WTC11 (cell line): ENCODE data around the gene ITIH5. TPM values are rescaled to one million over a fixed set of nuclear protein-coding genes. Genes with fewer than 3 reads are reported as not detected.

Source experiments
- ATAC-seq: fragments of 200-7000 bp; cut with Tn5 transposase; 2 replicates; pipeline ENCODE4 v1.10.0; 2021; ENCODE audit warnings: mild to moderate bottlenecking, moderate library complexity
- CTCF ChIA-PET: fragments of 300-600 bp; sonication (Branson Sonifier 250); formaldehyde crosslinking; loops from one replicate; lab custom pipeline; 2021; ENCODE audit warnings: antibody characterized with exemption; lab: Charles Lee
- POLR2A ChIA-PET: fragments of 350-600 bp; sonication (Branson Sonifier 250); formaldehyde crosslinking; loops from one replicate; lab custom pipeline; 2021; ENCODE audit warnings: antibody characterized with exemption; lab: Charles Lee
- DNase-seq: peaks from one replicate; pipeline ENCODE4 v3.0.0; 2021; ENCODE audit warnings: low spot score
- H3K27ac Mint-ChIP-seq: 2 replicates; pipeline ENCODE4 v1.8.0; 2021; ENCODE audit warnings: mixed read lengths
- H3K27me3 Mint-ChIP-seq: 2 replicates; pipeline ENCODE4 v1.8.0; 2021; ENCODE audit warnings: low read depth, mild to moderate bottlenecking, moderate library complexity, mixed read lengths
- H3K36me3 Mint-ChIP-seq: 2 replicates; pipeline ENCODE4 v1.8.0; 2021; ENCODE audit warnings: mixed read lengths
- H3K4me1 Mint-ChIP-seq: 2 replicates; pipeline ENCODE4 v1.8.0; 2022; ENCODE audit warnings: mixed read lengths
- H3K4me3 Mint-ChIP-seq: 2 replicates; pipeline ENCODE4 v1.8.0; 2021; ENCODE audit warnings: mild to moderate bottlenecking, moderate library complexity, mixed read lengths
- H3K9me3 Mint-ChIP-seq: 2 replicates; pipeline ENCODE4 v1.8.0; 2021; ENCODE audit warnings: mixed read lengths
- EMX1 ChIP-seq: fragments of 250-450 bp; sonication (Bioruptor Pico); IDR thresholded peaks from 2 replicates; pipeline ENCODE4 v1.8.0; 2021; ENCODE audit warnings: mild to moderate bottlenecking
- FOXJ3 ChIP-seq: sonication (generic); formaldehyde crosslinking; IDR thresholded peaks from 2 replicates; pipeline ENCODE4 v1.9.0; 2021; ENCODE audit warnings: missing genetic modification reagents, mild to moderate bottlenecking, borderline replicate concordance
- FOXP1 ChIP-seq: sonication (generic); formaldehyde crosslinking; IDR thresholded peaks from 2 replicates; pipeline ENCODE4 v1.8.0; 2022; ENCODE audit warnings: missing genetic modification reagents, mild to moderate bottlenecking, moderate library complexity, borderline replicate concordance
- GABPB1 ChIP-seq: sonication (generic); formaldehyde crosslinking; IDR thresholded peaks from 2 replicates; pipeline ENCODE4 v1.8.1; 2023; ENCODE audit warnings: mild to moderate bottlenecking, missing genetic modification reagents
- GTF2I ChIP-seq: fragments of 250-450 bp; sonication (Bioruptor Pico); conservative IDR thresholded peaks from 2 replicates; pipeline ENCODE4 v1.4.0; 2021; ENCODE audit warnings: mild to moderate bottlenecking
- IRF2 ChIP-seq: sonication (generic); formaldehyde crosslinking; IDR thresholded peaks from 2 replicates; pipeline ENCODE4 v1.8.0; 2022; ENCODE audit warnings: low read depth, missing genetic modification reagents, borderline replicate concordance
- JAZF1 ChIP-seq: fragments of 250-450 bp; sonication (Bioruptor Pico); IDR thresholded peaks from 2 replicates; pipeline ENCODE4 v1.9.0; 2021; ENCODE audit warnings: moderate library complexity, mild to moderate bottlenecking, inconsistent platforms
- JUN ChIP-seq: sonication (generic); formaldehyde crosslinking; IDR thresholded peaks from 2 replicates; pipeline ENCODE4 v1.8.0; 2023; ENCODE audit warnings: mild to moderate bottlenecking, missing genetic modification reagents
- NFATC4 ChIP-seq: fragments of 250-450 bp; sonication (Bioruptor Pico); IDR thresholded peaks from 2 replicates; pipeline ENCODE4 v1.9.0; 2021; ENCODE audit warnings: mild to moderate bottlenecking
- NFYB ChIP-seq: sonication (generic); formaldehyde crosslinking; conservative IDR thresholded peaks from 2 replicates; pipeline ENCODE4 v1.8.0; 2022; ENCODE audit warnings: low read depth, missing genetic modification reagents
- SMAD3 ChIP-seq: sonication (generic); formaldehyde crosslinking; IDR thresholded peaks from 2 replicates; pipeline ENCODE4 v1.8.0; 2022; ENCODE audit warnings: missing genetic modification reagents, mild to moderate bottlenecking, borderline replicate concordance
- TEAD4 ChIP-seq: sonication (generic); formaldehyde crosslinking; IDR thresholded peaks from 2 replicates; pipeline ENCODE4 v1.8.0; 2022; ENCODE audit warnings: mild to moderate bottlenecking, missing genetic modification reagents
- ZNF396 ChIP-seq: fragments of 250-450 bp; sonication (Bioruptor Pico); IDR thresholded peaks from 2 replicates; pipeline ENCODE4 v1.8.0; 2021; ENCODE audit warnings: mild to moderate bottlenecking, moderate library complexity, borderline replicate concordance
- total RNA-seq: library from RNA; stranded (reverse); gene quantifications from 3 replicates; pipeline ENCODE4 v1.2.3, GENCODE V29; 2021
- TF ChIP-seq, protein P1 (sequence below): sonication (generic); formaldehyde crosslinking; IDR thresholded peaks from 2 replicates; pipeline ENCODE4 v1.8.0; 2022; ENCODE audit warnings: mild to moderate bottlenecking, missing genetic modification reagents
- TF ChIP-seq, protein P2 (sequence below): sonication (generic); formaldehyde crosslinking; IDR thresholded peaks from 2 replicates; pipeline ENCODE4 v1.8.1; 2022; ENCODE audit warnings: missing genetic modification reagents, borderline replicate concordance
- TF ChIP-seq, protein P3 (sequence below): fragments of 250-450 bp; sonication (Bioruptor Pico); IDR thresholded peaks from 2 replicates; pipeline ENCODE4 v2.1.2; 2022; ENCODE audit warnings: mild to moderate bottlenecking, moderate library complexity
- TF ChIP-seq, protein P4 (sequence below): sonication (generic); formaldehyde crosslinking; IDR thresholded peaks from 2 replicates; pipeline ENCODE4 v1.8.1; 2022; ENCODE audit warnings: mild to moderate bottlenecking, moderate library complexity, missing genetic modification reagents
- TF ChIP-seq, protein P5 (sequence below): fragments of 250-450 bp; sonication (Bioruptor Pico); IDR thresholded peaks from 2 replicates; pipeline ENCODE4 v1.9.0; 2021; ENCODE audit warnings: mild to moderate bottlenecking
- TF ChIP-seq, protein P6 (sequence below): fragments of 250-450 bp; sonication (Bioruptor Pico); IDR thresholded peaks from 2 replicates; pipeline ENCODE4 v1.9.0; 2021; ENCODE audit warnings: mild to moderate bottlenecking
- TF ChIP-seq, protein P7 (sequence below): sonication (generic); formaldehyde crosslinking; IDR thresholded peaks from 2 replicates; pipeline ENCODE4 v1.8.0; 2022; ENCODE audit warnings: mild to moderate bottlenecking, missing genetic modification reagents

Gene ITIH5
- total RNA-seq, 1 experiment from 2014 or later: 3.1 TPM

DNA sequence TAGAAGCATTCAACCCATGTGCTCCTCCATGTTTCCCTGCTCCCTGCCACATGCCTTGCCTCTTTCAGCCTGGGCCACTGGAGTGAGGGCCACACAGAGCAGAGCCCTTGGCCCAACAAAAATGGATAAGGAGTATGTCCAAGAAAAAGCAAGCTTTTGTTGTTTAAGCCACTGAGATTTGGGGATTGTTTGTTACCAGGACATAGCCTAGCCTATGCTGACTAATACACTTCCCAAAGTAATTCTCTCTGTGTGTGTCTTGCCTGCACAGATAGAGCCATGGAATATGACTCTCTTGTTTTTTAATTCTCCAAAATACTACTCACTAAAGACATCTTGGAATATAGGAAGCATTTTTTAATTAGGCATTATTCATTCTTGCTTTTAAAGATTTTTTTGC lies 22.8 kb upstream of the ITIH5 start:
- Mint-ChIP-seq H3K9me3 (peaks cover 59% of the 10 kb centered on the region), H3K4me1 (no peaks in the 10 kb centered on the region), H3K27me3 (no peaks in the 10 kb centered on the region), H3K4me3 (no peak overlapping the region), H3K27ac (no peak overlapping the region), H3K36me3 (peaks cover 36% of the 10 kb centered on the region)
- POLR2A ChIA-PET: no interaction called here
- DNase-seq: no peak
- TF ChIP-seq IRF2 (no peak), FOXJ3 (CRISPR knock-in tag) (no peak), ZNF396 (CRISPR knock-in tag) (no peak), NFATC4 (CRISPR knock-in tag) (no peak), GTF2I (CRISPR knock-in tag) (no peak), FOXP1 (no peak), NFYB (CRISPR knock-in tag) (no peak), GABPB1 (CRISPR knock-in tag) (no peak), JAZF1 (no peak), SMAD3 (CRISPR knock-in tag) (no peak), JUN (CRISPR knock-in tag) (no peak), EMX1 (CRISPR knock-in tag) (no peak), TEAD4 (CRISPR knock-in tag) (no peak)
- TF ChIP-seq, protein P1, sequence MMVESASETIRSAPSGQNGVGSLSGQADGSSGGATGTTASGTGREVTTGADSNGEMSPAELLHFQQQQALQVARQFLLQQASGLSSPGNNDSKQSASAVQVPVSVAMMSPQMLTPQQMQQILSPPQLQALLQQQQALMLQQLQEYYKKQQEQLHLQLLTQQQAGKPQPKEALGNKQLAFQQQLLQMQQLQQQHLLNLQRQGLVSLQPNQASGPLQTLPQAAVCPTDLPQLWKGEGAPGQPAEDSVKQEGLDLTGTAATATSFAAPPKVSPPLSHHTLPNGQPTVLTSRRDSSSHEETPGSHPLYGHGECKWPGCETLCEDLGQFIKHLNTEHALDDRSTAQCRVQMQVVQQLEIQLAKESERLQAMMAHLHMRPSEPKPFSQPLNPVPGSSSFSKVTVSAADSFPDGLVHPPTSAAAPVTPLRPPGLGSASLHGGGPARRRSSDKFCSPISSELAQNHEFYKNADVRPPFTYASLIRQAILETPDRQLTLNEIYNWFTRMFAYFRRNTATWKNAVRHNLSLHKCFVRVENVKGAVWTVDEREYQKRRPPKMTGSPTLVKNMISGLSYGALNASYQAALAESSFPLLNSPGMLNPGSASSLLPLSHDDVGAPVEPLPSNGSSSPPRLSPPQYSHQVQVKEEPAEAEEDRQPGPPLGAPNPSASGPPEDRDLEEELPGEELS: no peak
- TF ChIP-seq, protein P2, sequence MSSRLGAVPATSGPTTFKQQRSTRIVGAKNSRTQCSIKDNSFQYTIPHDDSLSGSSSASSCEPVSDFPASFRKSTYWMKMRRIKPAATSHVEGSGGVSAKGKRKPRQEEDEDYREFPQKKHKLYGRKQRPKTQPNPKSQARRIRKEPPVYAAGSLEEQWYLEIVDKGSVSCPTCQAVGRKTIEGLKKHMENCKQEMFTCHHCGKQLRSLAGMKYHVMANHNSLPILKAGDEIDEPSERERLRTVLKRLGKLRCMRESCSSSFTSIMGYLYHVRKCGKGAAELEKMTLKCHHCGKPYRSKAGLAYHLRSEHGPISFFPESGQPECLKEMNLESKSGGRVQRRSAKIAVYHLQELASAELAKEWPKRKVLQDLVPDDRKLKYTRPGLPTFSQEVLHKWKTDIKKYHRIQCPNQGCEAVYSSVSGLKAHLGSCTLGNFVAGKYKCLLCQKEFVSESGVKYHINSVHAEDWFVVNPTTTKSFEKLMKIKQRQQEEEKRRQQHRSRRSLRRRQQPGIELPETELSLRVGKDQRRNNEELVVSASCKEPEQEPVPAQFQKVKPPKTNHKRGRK: no peak
- TF ChIP-seq, protein P3, sequence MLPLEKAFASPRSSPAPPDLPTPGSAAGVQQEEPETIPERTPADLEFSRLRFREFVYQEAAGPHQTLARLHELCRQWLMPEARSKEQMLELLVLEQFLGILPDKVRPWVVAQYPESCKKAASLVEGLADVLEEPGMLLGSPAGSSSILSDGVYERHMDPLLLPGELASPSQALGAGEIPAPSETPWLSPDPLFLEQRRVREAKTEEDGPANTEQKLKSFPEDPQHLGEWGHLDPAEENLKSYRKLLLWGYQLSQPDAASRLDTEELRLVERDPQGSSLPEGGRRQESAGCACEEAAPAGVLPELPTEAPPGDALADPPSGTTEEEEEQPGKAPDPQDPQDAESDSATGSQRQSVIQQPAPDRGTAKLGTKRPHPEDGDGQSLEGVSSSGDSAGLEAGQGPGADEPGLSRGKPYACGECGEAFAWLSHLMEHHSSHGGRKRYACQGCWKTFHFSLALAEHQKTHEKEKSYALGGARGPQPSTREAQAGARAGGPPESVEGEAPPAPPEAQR: no peak
- TF ChIP-seq, protein P4, sequence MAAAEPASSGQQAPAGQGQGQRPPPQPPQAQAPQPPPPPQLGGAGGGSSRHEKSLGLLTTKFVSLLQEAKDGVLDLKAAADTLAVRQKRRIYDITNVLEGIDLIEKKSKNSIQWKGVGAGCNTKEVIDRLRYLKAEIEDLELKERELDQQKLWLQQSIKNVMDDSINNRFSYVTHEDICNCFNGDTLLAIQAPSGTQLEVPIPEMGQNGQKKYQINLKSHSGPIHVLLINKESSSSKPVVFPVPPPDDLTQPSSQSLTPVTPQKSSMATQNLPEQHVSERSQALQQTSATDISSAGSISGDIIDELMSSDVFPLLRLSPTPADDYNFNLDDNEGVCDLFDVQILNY (CRISPR knock-in tag): no peak
- TF ChIP-seq, protein P5, sequence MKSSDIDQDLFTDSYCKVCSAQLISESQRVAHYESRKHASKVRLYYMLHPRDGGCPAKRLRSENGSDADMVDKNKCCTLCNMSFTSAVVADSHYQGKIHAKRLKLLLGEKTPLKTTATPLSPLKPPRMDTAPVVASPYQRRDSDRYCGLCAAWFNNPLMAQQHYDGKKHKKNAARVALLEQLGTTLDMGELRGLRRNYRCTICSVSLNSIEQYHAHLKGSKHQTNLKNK: no peak
- TF ChIP-seq, protein P6, sequence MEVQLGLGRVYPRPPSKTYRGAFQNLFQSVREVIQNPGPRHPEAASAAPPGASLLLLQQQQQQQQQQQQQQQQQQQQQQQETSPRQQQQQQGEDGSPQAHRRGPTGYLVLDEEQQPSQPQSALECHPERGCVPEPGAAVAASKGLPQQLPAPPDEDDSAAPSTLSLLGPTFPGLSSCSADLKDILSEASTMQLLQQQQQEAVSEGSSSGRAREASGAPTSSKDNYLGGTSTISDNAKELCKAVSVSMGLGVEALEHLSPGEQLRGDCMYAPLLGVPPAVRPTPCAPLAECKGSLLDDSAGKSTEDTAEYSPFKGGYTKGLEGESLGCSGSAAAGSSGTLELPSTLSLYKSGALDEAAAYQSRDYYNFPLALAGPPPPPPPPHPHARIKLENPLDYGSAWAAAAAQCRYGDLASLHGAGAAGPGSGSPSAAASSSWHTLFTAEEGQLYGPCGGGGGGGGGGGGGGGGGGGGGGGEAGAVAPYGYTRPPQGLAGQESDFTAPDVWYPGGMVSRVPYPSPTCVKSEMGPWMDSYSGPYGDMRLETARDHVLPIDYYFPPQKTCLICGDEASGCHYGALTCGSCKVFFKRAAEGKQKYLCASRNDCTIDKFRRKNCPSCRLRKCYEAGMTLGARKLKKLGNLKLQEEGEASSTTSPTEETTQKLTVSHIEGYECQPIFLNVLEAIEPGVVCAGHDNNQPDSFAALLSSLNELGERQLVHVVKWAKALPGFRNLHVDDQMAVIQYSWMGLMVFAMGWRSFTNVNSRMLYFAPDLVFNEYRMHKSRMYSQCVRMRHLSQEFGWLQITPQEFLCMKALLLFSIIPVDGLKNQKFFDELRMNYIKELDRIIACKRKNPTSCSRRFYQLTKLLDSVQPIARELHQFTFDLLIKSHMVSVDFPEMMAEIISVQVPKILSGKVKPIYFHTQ: no peak
- TF ChIP-seq, protein P7, sequence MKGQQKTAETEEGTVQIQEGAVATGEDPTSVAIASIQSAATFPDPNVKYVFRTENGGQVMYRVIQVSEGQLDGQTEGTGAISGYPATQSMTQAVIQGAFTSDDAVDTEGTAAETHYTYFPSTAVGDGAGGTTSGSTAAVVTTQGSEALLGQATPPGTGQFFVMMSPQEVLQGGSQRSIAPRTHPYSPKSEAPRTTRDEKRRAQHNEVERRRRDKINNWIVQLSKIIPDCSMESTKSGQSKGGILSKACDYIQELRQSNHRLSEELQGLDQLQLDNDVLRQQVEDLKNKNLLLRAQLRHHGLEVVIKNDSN (CRISPR knock-in tag): no peak
- CTCF ChIA-PET: interaction anchor here (1.0 kb wide), 1 partner anchor 164 kb away, joined by 3 read pairs; no protein-coding TSS in a partner anchor
- ATAC-seq: no peak
